ENCODE results near the gene PTGIS. TPM values are rescaled to one million over a fixed set of nuclear protein-coding genes. Genes with fewer than 3 reads are reported as not detected.

The PTGIS gene
- total and polyA plus RNA-seq, 2 of the 4 experiments (the other 2 are of a cell fraction) = 1.6 to 2.6 TPM

GRCh38 chr20:49545572-49545971 is 22.4 kb downstream of the PTGIS start:
- intact Hi-C loops (cut with micrococcal nuclease) = no loop called here

More at GRCh38 chr20:49545572-49545971, 22.4 kb downstream of the PTGIS start:
- Histone ChIP-seq H3K9me3 (ENCODE audit: control insufficient read depth, insufficient read depth, low read length) (peaks cover 5% of the 10 kb centered on the region), H2BK15ac (ENCODE audit: low read depth, low read length) (no peak overlapping the region), H2BK5ac (ENCODE audit: low read depth, low read length, poor library complexity, severe bottlenecking) (no peak overlapping the region), H4K91ac (ENCODE audit: insufficient read depth, low read depth, low read length) (no peak overlapping the region), H2AFZ (replicated peaks; ENCODE audit: low read length, poor library complexity) (no peak overlapping the region), H3K27me3 (ENCODE audit: control insufficient read depth, insufficient read depth, low read length) (peaks cover 7% of the 10 kb centered on the region; the same call in 1 of the 2 replicates), H3K56ac (ENCODE audit: extremely low read depth, insufficient read depth, low read length) (no peak overlapping the region), H3K27ac (ENCODE audit: insufficient read depth, low read length) (no peak overlapping the region), H3K18ac (ENCODE audit: low read depth, low read length) (no peak overlapping the region), H3K23ac (ENCODE audit: low read depth, low read length) (no peak overlapping the region), H3K14ac (replicated peaks; ENCODE audit: low read depth, low read length) (no peak overlapping the region), H3K36me3 (ENCODE audit: control insufficient read depth, insufficient read depth, low read length) (peaks cover 9% of the 10 kb centered on the region), H3K9me1 (ENCODE audit: insufficient read depth, low read length) (no peaks in the 10 kb centered on the region), H2AK5ac (ENCODE audit: low read depth, low read length) (no peak overlapping the region), H2AK9ac (replicated peaks; ENCODE audit: low read depth, low read length, poor library complexity) (no peak overlapping the region), H3K4ac (ENCODE audit: low read depth, low read length) (no peak overlapping the region), H3K4me1 (ENCODE audit: control insufficient read depth, insufficient read depth, low read length) (no peaks in the 10 kb centered on the region), H2BK20ac (ENCODE audit: low read depth, low read length) (no peak overlapping the region), H4K20me1 (ENCODE audit: insufficient read depth, low read length) (no peaks in the 10 kb centered on the region), H3K9ac (ENCODE audit: low read depth, low read length) (no peak overlapping the region), H3K4me2 (ENCODE audit: low read depth, low read length) (no peak overlapping the region), H2BK120ac (ENCODE audit: low read depth, low read length) (no peak overlapping the region), H4K8ac (ENCODE audit: low read depth in 2 of 2, low read length in 2 of 2) (no peak overlapping the region), H4K5ac (ENCODE audit: low read depth, low read length) (no peak overlapping the region), H3K79me1 (ENCODE audit: low read depth in 1 of 2, low read length in 2 of 2) (no peaks in the 10 kb centered on the region), H3K4me3 (ENCODE audit: insufficient read depth, low read depth, low read length) (no peak overlapping the region)
- ChIA-PET POLR2A (ENCODE audit: unreplicated experiment) (no interaction called here), CTCF (no interaction called here)
- BruUV-seq (replicated peaks) = no TSS peak
- 70% methylated on average over 2 of the region's 2 CpGs; no CpG with 5 or more reads in 1 of the 2 experiments for WGBS, 2 experiments (ENCODE audit: extremely low coverage in 2 of 2, insufficient read length in 1 of 2)
- ATAC-seq (ENCODE audit: low read depth) (no peak), DNase-seq (no peak)
- TF ChIP-seq FOS (IDR thresholded peaks at IDR 0.05; ENCODE audit: low read depth, low read length) (no peak), CEBPB (IDR thresholded peaks at IDR 0.05; ENCODE audit: low read depth, low read length) (no peak)
- dilution Hi-C loops (cut with HindIII; ENCODE audit: low sequenced_read_pairs, unreplicated experiment) = no loop called here
- in situ Hi-C loops (cut with MboI; ENCODE audit: low sequenced_read_pairs) = loop anchor here (5.0 kb wide), 1 partner anchor 297 kb away; no protein-coding TSS in a partner anchor
